Measurements from ENCODE around the gene KDM2A.

KDM2A gene

DNA sequence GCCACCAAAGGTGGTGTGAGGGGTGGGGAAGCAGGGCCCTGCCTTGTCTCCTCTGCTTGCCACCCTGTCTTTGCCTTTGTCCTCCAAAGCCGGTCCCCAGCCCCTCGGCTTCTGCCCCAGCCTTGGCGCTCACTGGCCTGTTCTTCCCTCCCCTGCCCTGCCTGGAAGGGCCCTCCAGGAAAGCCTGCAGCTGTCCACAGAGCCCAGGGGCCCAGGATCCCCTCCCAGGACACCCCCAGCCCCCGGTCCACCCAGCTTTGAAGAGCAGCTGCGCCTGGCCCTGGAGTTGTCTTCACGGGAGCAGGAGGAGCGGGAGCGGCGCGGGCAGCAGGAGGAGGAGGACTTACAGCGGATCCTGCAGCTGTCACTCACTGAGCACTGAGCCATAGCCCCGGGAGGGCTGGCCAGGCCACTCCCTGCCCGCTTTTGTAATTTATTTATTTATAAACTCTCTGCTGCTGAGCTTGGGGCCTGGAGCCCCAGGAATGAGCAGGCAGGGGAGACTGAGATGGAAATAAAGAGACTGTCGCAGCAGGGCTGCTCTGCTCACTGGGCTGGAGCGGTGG is 183.0 kb downstream of the KDM2A start:
- Mint-ChIP-seq H3K9me3 (peaks cover under 1% of the 10 kb centered on the region), H3K4me3 (peak overlapping the region; percentile 58), H3K4me1 (ENCODE audit: low read depth) (peaks cover 23% of the 10 kb centered on the region), H3K27ac (peak overlapping the region; percentile 69), H3K36me3 (ENCODE audit: low read depth) (peaks cover 51% of the 10 kb centered on the region), H3K27me3 (no peaks in the 10 kb centered on the region)
- peak; percentile 31 for DNase-seq

DNA sequence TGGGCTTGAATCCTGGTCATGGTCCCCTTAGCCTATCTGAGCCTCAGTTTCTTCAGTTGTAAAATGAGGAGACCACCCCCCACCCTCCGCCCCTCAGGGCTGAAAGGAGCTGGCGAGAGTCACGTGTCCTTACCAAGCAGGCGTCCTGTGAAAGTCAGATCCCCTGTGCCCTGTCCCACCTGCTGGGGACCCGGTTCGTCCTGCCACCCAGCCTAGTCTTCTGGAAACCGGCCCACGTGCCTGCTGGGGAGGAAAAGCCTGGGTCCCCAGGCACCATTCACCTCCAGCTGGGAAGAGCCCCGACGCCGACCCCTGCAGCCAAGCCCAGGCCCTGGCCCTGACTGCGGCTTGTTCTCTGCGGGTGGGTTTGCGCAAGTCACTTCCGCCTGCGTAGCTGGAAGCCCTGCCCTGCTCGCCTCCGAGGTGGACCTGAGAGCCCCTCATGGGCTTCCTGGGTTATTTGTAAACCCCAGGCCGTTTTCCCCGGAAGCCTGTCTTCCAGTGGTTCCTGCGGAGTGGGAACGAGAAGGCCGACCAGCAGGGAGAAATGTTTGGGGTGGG is 183.6 kb downstream of the KDM2A start:
- no peaks in the 10 kb centered on the region for H3K9me3 Mint-ChIP-seq
- no peaks in the 10 kb centered on the region for H3K27me3 Mint-ChIP-seq
- H3K36me3 Mint-ChIP-seq (ENCODE audit: low read depth): peaks cover 46% of the 10 kb centered on the region
- H3K27ac Mint-ChIP-seq: peak overlapping the region; percentile 69
- peak overlapping the region; percentile 58 for H3K4me3 Mint-ChIP-seq
- H3K4me1 Mint-ChIP-seq (ENCODE audit: low read depth): peaks cover 22% of the 10 kb centered on the region
- DNase-seq: no peak

DNA sequence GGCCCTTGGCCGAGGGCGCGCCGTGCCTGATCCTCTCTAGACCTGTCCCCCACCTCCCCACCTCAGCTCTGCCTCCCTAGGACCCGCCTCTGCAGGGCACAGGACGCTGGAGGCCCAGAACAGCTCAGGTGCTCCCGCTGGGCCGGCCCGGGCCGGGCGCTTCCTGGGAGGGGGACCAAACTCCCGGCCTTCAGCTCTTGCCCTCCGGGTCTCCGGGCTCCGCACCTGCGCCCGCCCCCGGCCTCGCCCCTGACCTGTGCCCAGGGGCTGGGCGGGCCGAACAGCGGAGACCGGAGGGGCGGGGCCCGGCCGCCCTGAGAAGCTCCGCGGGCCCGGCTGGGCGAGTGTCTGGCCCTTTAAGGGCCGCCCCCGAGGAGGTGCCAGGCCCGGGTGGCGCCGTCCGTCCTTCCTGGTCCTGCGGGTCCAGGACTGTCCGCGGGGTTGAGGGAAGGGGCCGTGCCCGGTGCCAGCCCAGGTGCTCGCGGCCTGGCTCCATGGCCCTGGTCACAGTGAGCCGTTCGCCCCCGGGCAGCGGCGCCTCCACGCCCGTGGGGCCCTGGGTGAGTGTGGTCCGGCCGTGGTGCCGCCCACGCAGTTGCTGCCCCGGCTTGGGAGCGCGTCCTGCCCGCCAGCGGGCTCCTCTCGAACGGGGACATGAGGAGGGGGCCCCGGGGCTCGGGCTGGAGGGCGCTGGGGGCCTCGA is 184.2 kb downstream of the KDM2A start, which contains the start of gene SSH3:
Gene SSH3 (plus strand): TSS at position 399 of the 703 bp plus-strand sequence. CDS start 96 bp downstream, at position 495.
- peak within 1 kb of the TSS; percentile 66 for H3K4me3 Mint-ChIP-seq
- peak; percentile 73 for DNase-seq
- H3K9me3 Mint-ChIP-seq: no peaks in the 10 kb centered on the region
- peak within 1 kb of the TSS; percentile 69 for H3K27ac Mint-ChIP-seq
- peaks cover 19% of the 10 kb centered on the region for H3K4me1 Mint-ChIP-seq (ENCODE audit: low read depth)
- H3K27me3 Mint-ChIP-seq: no peaks in the 10 kb centered on the region
- peaks cover 41% of the 10 kb centered on the region for H3K36me3 Mint-ChIP-seq (ENCODE audit: low read depth)

DNA sequence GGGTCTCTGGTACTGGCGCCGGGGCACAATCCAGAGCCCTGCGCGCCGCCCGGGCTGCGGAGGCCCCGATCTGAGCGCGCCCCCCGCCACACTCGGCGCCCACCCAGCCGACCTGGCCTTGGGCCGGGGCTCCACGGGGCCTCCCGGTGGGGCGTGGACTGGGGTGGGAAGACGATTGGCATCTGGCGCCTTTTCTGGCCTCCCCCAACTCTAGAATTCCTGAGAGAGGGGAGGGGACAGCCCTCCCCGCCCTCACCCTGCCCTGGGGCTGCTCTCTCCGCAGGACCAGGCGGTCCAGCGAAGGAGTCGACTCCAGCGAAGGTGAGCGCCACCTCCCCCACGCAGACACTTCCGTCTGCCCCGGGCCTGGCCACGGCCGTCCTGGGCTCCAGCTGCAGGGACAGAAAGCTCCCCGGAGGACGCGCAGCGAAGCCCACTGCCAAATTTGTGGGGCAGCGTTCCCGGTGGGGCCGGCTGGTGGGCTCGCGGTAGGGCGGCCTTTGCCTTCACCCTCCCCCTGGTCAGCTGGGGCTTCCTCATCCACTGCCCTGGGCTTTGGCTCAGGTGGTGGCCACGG is 184.9 kb downstream of the KDM2A start:
- Mint-ChIP-seq H3K4me1 (ENCODE audit: low read depth) (peaks cover 15% of the 10 kb centered on the region), H3K4me3 (peak overlapping the region; percentile 66), H3K27ac (no peak overlapping the region), H3K27me3 (no peaks in the 10 kb centered on the region), H3K36me3 (ENCODE audit: low read depth) (peaks cover 34% of the 10 kb centered on the region), H3K9me3 (no peaks in the 10 kb centered on the region)
- DNase-seq: peak; percentile 59

DNA sequence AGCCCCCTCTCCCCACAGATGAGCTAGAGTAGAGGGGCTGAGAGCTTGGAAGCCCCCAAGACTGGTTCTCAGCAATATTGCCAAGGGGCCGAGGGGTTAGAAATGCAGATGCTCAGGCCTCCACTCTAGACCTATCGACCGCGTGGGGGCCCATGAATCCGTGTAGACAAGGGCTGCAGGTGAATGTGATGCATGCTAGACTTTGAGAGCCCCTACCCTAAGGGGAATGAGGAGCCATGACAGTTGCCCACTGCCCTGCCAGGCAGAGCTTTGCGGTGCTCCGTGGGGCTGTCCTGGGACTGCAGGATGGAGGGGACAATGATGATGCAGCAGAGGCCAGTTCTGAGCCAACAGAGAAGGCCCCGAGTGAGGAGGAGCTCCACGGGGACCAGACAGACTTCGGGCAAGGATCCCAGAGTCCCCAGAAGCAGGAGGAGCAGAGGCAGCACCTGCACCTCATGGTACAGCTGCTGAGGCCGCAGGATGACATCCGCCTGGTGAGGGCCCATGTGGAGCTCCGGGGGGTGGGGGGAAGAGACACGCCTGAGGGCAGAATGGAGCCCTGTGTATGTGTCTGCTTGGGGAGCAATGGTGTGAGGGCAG is 185.5 kb downstream of the KDM2A start:
- peak overlapping the region; percentile 52 for H3K27ac Mint-ChIP-seq
- peaks cover 29% of the 10 kb centered on the region for H3K36me3 Mint-ChIP-seq (ENCODE audit: low read depth)
- peak overlapping the region; percentile 66 for H3K4me3 Mint-ChIP-seq
- H3K27me3 Mint-ChIP-seq: no peaks in the 10 kb centered on the region
- no peak for DNase-seq
- H3K9me3 Mint-ChIP-seq: no peaks in the 10 kb centered on the region
- H3K4me1 Mint-ChIP-seq (ENCODE audit: low read depth): peaks cover 15% of the 10 kb centered on the region

DNA sequence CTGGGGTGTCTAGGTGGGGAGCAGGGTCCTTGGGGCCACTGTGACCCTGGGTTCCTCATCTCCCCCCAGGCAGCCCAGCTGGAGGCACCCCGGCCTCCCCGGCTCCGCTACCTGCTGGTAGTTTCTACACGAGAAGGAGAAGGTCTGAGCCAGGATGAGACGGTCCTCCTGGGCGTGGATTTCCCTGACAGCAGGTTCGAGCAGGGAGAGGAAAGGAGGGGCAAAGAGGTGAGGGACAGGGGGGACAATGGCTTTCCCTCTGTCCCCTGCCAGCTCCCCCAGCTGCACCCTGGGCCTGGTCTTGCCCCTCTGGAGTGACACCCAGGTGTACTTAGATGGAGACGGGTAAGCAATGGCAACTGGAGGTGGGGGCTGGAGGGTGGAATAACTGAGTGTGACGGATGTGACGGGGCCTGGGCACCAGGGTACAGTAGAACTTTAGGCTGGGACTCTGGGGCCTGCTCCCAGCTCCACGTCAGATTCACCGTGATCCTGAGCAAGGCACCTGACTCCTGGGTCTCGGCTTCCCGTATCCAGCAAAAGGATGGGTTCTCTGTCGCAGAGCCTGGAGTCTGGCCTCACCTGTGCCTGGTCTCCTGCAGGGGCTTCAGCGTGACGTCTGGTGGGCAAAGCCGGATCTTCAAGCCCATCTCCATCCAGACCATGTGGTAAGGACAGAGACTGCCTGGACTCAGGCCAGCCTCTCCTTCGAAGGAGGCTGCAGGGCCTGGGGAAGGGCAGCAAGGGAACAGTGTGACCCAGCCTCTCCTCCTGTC is 187.9 kb downstream of the KDM2A start:
- H3K9me3 Mint-ChIP-seq: no peaks in the 10 kb centered on the region
- no peaks in the 10 kb centered on the region for H3K27me3 Mint-ChIP-seq
- H3K4me3 Mint-ChIP-seq: no peak overlapping the region
- peaks cover 12% of the 10 kb centered on the region for H3K36me3 Mint-ChIP-seq (ENCODE audit: low read depth)
- no peak overlapping the region for H3K27ac Mint-ChIP-seq
- DNase-seq: no peak
- H3K4me1 Mint-ChIP-seq (ENCODE audit: low read depth): peaks cover 24% of the 10 kb centered on the region

DNA sequence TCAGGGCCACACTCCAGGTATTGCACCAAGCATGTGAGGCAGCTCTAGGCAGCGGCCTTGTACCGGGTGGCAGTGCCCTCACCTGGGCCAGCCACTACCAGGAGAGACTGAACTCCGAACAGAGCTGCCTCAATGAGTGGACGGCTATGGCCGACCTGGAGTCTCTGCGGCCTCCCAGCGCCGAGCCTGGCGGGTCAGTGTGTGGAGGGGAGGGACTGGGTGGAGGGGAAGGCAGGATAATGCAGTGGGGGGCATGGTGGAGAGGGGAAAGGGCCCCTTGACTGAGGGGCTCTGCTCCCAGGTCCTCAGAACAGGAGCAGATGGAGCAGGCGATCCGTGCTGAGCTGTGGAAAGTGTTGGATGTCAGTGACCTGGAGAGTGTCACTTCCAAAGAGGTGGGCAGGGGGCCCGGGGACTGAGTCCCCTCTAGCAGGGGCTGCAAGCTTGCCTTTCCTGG is 188.5 kb downstream of the KDM2A start:
- no peaks in the 10 kb centered on the region for H3K9me3 Mint-ChIP-seq
- H3K4me1 Mint-ChIP-seq (ENCODE audit: low read depth): peaks cover 26% of the 10 kb centered on the region
- H3K27me3 Mint-ChIP-seq: no peaks in the 10 kb centered on the region
- no peak overlapping the region for H3K27ac Mint-ChIP-seq
- H3K4me3 Mint-ChIP-seq: no peak overlapping the region
- peaks cover 6% of the 10 kb centered on the region for H3K36me3 Mint-ChIP-seq (ENCODE audit: low read depth)
- DNase-seq: no peak

Data from activated T-cell treated with anti-CD3 and anti-CD28 coated beads, Interleukin-2, amount 50 U/mL, for 24 hours (primary cell).